PC-3 (cell line): ENCODE results near the gene TFF2. TPM values are rescaled to one million over a fixed set of nuclear protein-coding genes. Genes with fewer than 3 reads are reported as not detected.

Experiments used
- ATAC-seq: fragments of 200-7000 bp; cut with Tn5 transposase; 2 replicates; pipeline ENCODE4 v1.9.1; 2020; ENCODE audit warnings: mild to moderate bottlenecking, moderate library complexity
- BruUV-seq: library from RNA; stranded (reverse); fragments of 400-500 nt; replicated peaks from 2 replicates; lab custom pipeline; 2021; lab: Mats Ljungman, UMichigan
- CTCF ChIA-PET: fragments of 300-600 bp; sonication (Branson Sonifier 250); formaldehyde crosslinking; loops from one replicate; lab custom pipeline; 2022; ENCODE audit warnings: antibody characterized with exemption; lab: Charles Lee
- POLR2A ChIA-PET: fragments of 300-600 bp; sonication (Branson Sonifier 250); formaldehyde crosslinking; loops from one replicate; lab custom pipeline; 2022; ENCODE audit warnings: antibody characterized with exemption; ENCODE audit not compliant: unreplicated experiment; lab: Charles Lee
- DNase-seq: peaks from one replicate; pipeline ENCODE4 v3.0.0-alpha.2; 2015
- H2AFZ ChIP-seq: fragments of 300-600 bp; sonication (generic); 2 replicates; pipeline ENCODE4 v1.6.0; 2016; ENCODE audit warnings: antibody characterized with exemption, low read length
- H3F3A ChIP-seq: fragments of 300-600 bp; sonication (generic); one replicate; pipeline ENCODE4 v1.6.0; 2017; ENCODE audit warnings: antibody characterized with exemption, low read length, control low read depth, mild to moderate bottlenecking; ENCODE audit not compliant: unreplicated experiment
- H3K27ac ChIP-seq: fragments of 300-600 bp; sonication (generic); 2 replicates; pipeline ENCODE4 v1.5.1; 2016; ENCODE audit warnings: mild to moderate bottlenecking, low read length
- H3K27me3 ChIP-seq: fragments of 300-600 bp; sonication (generic); 2 replicates; pipeline ENCODE4 v1.6.1; 2016; ENCODE audit warnings: low read length, mixed read lengths
- H3K36me3 ChIP-seq: fragments of 300-600 bp; sonication (generic); 2 replicates; pipeline ENCODE4 v1.6.1; 2016; ENCODE audit warnings: low read depth, mixed run types, low read length, mixed read lengths
- H3K4me1 ChIP-seq: fragments of 300-600 bp; sonication (generic); 2 replicates; pipeline ENCODE4 v1.5.1; 2016; ENCODE audit warnings: low read length; ENCODE audit not compliant: insufficient read depth
- H3K4me2 ChIP-seq: fragments of 300-600 bp; sonication (generic); 2 replicates; pipeline ENCODE4 v1.6.0; 2016; ENCODE audit warnings: low read length
- H3K4me3 ChIP-seq: fragments of 300-600 bp; sonication (generic); 2 replicates; pipeline ENCODE4 v1.5.1; 2016; ENCODE audit warnings: mild to moderate bottlenecking, low read length, mixed read lengths
- H3K79me2 ChIP-seq: fragments of 300-600 bp; sonication (generic); 2 replicates; pipeline ENCODE4 v1.6.1; 2017; ENCODE audit warnings: low read length, mixed read lengths
- H3K9ac ChIP-seq: fragments of 300-600 bp; sonication (generic); 2 replicates; pipeline ENCODE4 v1.6.0; 2016; ENCODE audit warnings: mild to moderate bottlenecking, low read length
- H3K9me2 ChIP-seq: fragments of 300-600 bp; sonication (generic); replicated peaks from 2 replicates; pipeline ENCODE4 v1.6.1; 2016; ENCODE audit warnings: mixed run types, low read length, mixed read lengths
- H3K9me3 ChIP-seq: fragments of 300-600 bp; sonication (generic); 2 replicates; pipeline ENCODE4 v1.6.1; 2016; ENCODE audit warnings: low read length, mixed read lengths
- H4K20me1 ChIP-seq: fragments of 300-600 bp; sonication (generic); 2 replicates; pipeline ENCODE4 v1.6.1; 2016; ENCODE audit warnings: low read length, mixed read lengths
- CTCF ChIP-seq: fragments of 300-600 bp; sonication (generic); conservative IDR thresholded peaks from 2 replicates; pipeline ENCODE4 v1.5.1; 2017; ENCODE audit warnings: antibody characterized with exemption, low read depth, mild to moderate bottlenecking, low read length
- EZH2 ChIP-seq: fragments of 300-600 bp; sonication (generic); IDR thresholded peaks from one replicate; pipeline ENCODE4 v1.6.1; 2017; ENCODE audit warnings: antibody characterized with exemption, mild to moderate bottlenecking, low read length; ENCODE audit not compliant: unreplicated experiment
- EZH2phosphoT487 ChIP-seq: fragments of 300-600 bp; sonication (generic); IDR thresholded peaks from 2 replicates; pipeline ENCODE4 v1.6.1; 2018; ENCODE audit warnings: mild to moderate bottlenecking, antibody characterized with exemption, low read length, borderline replicate concordance
- intact Hi-C: fragments of 100-400 bp; cut with micrococcal nuclease; formaldehyde crosslinking; loops from 2 replicates; pipeline ENCODE4 v1.9.0; 2023
- total RNA-seq: library from RNA; depleted of rRNA; stranded (reverse); fragments of >200 nt; gene quantifications from 2 replicates; pipeline ENCODE4 v1.2.3, GENCODE V29; 2014

Gene TFF2
- total RNA-seq, 1 experiment from 2014 or later, result 21.1 TPM

GRCh38 chr21:42298657-42299056 lies 52.1 kb downstream of the TFF2 start:
- no peak for DNase-seq
- H3K9ac ChIP-seq, result no peak overlapping the region
- no peak overlapping the region for H3K4me2 ChIP-seq
- no peak overlapping the region for H3K27ac ChIP-seq
- H2AFZ ChIP-seq, result no peak overlapping the region
- no peaks in the 10 kb centered on the region; the same call in 1 of the 2 replicates for H3K27me3 ChIP-seq
- ChIA-PET POLR2A (no interaction called here), CTCF (no interaction called here)
- ATAC-seq, result no peak
- TF ChIP-seq EZH2, result no peak
- TF ChIP-seq EZH2phosphoT487, result no peak
- no peak for TF ChIP-seq CTCF
- H3K9me2 ChIP-seq, result no peaks in the 10 kb centered on the region
- BruUV-seq, result no TSS peak
- no peaks in the 10 kb centered on the region for H3K36me3 ChIP-seq
- no peaks in the 10 kb centered on the region for H3K9me3 ChIP-seq
- no peaks in the 10 kb centered on the region for H3K4me1 ChIP-seq
- H4K20me1 ChIP-seq, result no peaks in the 10 kb centered on the region
- no peak overlapping the region for H3K4me3 ChIP-seq
- H3F3A ChIP-seq, result no peaks in the 10 kb centered on the region
- no peaks in the 10 kb centered on the region for H3K79me2 ChIP-seq
- intact Hi-C loops, result no loop called here

- H3K36me3 ChIP-seq, result no peaks in the 10 kb centered on the region
- H3K4me1 ChIP-seq, result no peaks in the 10 kb centered on the region
- H3K4me2 ChIP-seq, result no peak overlapping the region
- no TSS peak for BruUV-seq
- DNase-seq, result peak; percentile 40
- H3K9me2 ChIP-seq, result no peaks in the 10 kb centered on the region
- intact Hi-C loops, result no loop called here
- H3K27me3 ChIP-seq, result no peaks in the 10 kb centered on the region; the same call in 1 of the 2 replicates
- ATAC-seq, result peak; percentile 24
- no peaks in the 10 kb centered on the region for H3K9me3 ChIP-seq
- no peak overlapping the region for H3K9ac ChIP-seq
- ChIA-PET POLR2A (no interaction called here), CTCF (no interaction called here)
- H2AFZ ChIP-seq, result no peak overlapping the region
- H3K4me3 ChIP-seq, result no peak overlapping the region
- H3K27ac ChIP-seq, result no peak overlapping the region
- H4K20me1 ChIP-seq, result no peaks in the 10 kb centered on the region
- TF ChIP-seq EZH2 (no peak), CTCF (no peak), EZH2phosphoT487 (no peak)
- H3F3A ChIP-seq, result no peaks in the 10 kb centered on the region
- H3K79me2 ChIP-seq, result no peaks in the 10 kb centered on the region
Observed at GRCh38 chr21:42298237-42298636, 52.6 kb downstream of the TFF2 start.

GRCh38 chr21:42297377-42297776 lies 53.4 kb downstream of the TFF2 start:
- no peak overlapping the region for H3K9ac ChIP-seq
- DNase-seq (no peak), ATAC-seq (no peak)
- no peak overlapping the region for H2AFZ ChIP-seq
- H3K36me3 ChIP-seq, result no peaks in the 10 kb centered on the region
- no peaks in the 10 kb centered on the region; the same call in 1 of the 2 replicates for H3K27me3 ChIP-seq
- H4K20me1 ChIP-seq, result no peaks in the 10 kb centered on the region
- no peaks in the 10 kb centered on the region for H3K9me3 ChIP-seq
- H3K9me2 ChIP-seq, result no peaks in the 10 kb centered on the region
- H3F3A ChIP-seq, result no peaks in the 10 kb centered on the region
- no peaks in the 10 kb centered on the region for H3K4me1 ChIP-seq
- BruUV-seq, result no TSS peak
- no peak overlapping the region for H3K4me2 ChIP-seq
- no peak overlapping the region for H3K4me3 ChIP-seq
- TF ChIP-seq EZH2phosphoT487, result no peak
- no peak for TF ChIP-seq CTCF
- no peak for TF ChIP-seq EZH2
- no peak overlapping the region for H3K27ac ChIP-seq
- no peaks in the 10 kb centered on the region for H3K79me2 ChIP-seq
- ChIA-PET POLR2A (no interaction called here), CTCF (interaction anchor here (0.7 kb wide), 1 partner anchor 170 kb away, joined by 5 read pairs; no protein-coding TSS in a partner anchor)
- intact Hi-C loops, result no loop called here
